Pancreas (tissue), 10 donors: ENCODE measurements around the gene METTL1. TPM values are rescaled to one million over a fixed set of nuclear protein-coding genes. Genes with fewer than 3 reads are reported as not detected.

Experiments used
- ATAC-seq, 4 donors: fragments of 200-7000 bp; cut with Tn5 transposase; one replicate each; pipeline versions ENCODE4 v1.8.0 to v1.9.1; 2020; ENCODE audit warnings: mild to moderate bottlenecking in 4 of 4, moderate library complexity in 4 of 4
- DNase-seq, 6 donors: peaks; one replicate each; pipeline ENCODE4 v3.0.0-alpha.2; 2020
- FAIRE-seq: peaks from 2 replicates; lab custom pipeline; 2012; peaks lifted over from hg19 to GRCh38; lab: Jason Lieb, UNC
- H3K27ac ChIP-seq, 4 donors: fragments of 200-600 bp; sonication (generic); 1 replicate in 3 of 4; 2 replicates in 1 of 4; pipeline versions ENCODE4 v1.5.0 to v1.8.0; 2020
- H3K27me3 ChIP-seq, 4 donors: fragments of 200-600 bp; one replicate each; pipeline ENCODE4 v1.8.0; 2021
- H3K36me3 ChIP-seq, 3 donors: fragments of 200-600 bp; sonication (generic) in 1 of 3; one replicate each; pipeline versions ENCODE4 v1.5.0 to v1.8.0; 2020 to 2021
- H3K4me1 ChIP-seq, 3 donors: fragments of 200-600 bp; one replicate each; pipeline ENCODE4 v1.8.0; 2021
- H3K4me3 ChIP-seq, 4 donors: fragments of 200-600 bp; sonication (generic) in 2 of 4; one replicate each; pipeline versions ENCODE4 v1.5.0 to v1.8.0; 2020 to 2021
- H3K9me3 ChIP-seq, 4 donors: fragments of 200-600 bp; one replicate each; pipeline ENCODE4 v1.8.0; 2021
- CTCF ChIP-seq, 4 donors: fragments of 200-600 bp; sonication (generic) in 3 of 4; IDR thresholded peaks; one replicate each; pipeline versions ENCODE4 v1.5.0 to v1.8.0; 2021; ENCODE audit warnings: antibody characterized with exemption in 4 of 4
- WGBS, 2 donors: extraction: QIAGEN DNeasy Blood & Tissue Kit; methylation state at CpG; one replicate each; pipeline ENCODE4 v1.1.7; 2013; 5-methylcytosine and 5-hydroxymethylcytosine counted together
- intact Hi-C, 3 donors: fragments of 100-400 bp; cut with DNase I; formaldehyde crosslinking; loops; one replicate each; pipeline versions ENCODE4 v1.11.1 to v1.14.2; 2022
- polyA plus RNA-seq, 2 donors: library from polyadenylated mRNA; stranded (reverse); fragments of 200-250 nt; gene quantifications; one replicate each; pipeline ENCODE4 v1.2.3, GENCODE V29; 2013
- total RNA-seq, 6 donors: library from RNA; stranded (reverse); fragmentation: NEBNext Ultra II Directional in 4 of 6; extraction: Animal tissue kit (Norgen Biotek cat#: 25700) in 4 of 6; gene quantifications; one replicate each; pipeline versions ENCODE4 v1.2.1 to v1.2.4, GENCODE V29; 2021 to 2023
- donor health status: healthy with polysubstance abuse.
- donor health status: DM: no; HTN: no; CAD: no; lungs with moderate emphysema.
- donor health status: DM: no; HTN: no; CAD: no.
- donor health status: control.
- donor health status: control.
- donor health status: Bipolar disorder and iron deficiency.
- donor health status: DM: yes; HTN: yes; CAD: no.
- donor health status: DM: no; HTN: no; CAD: no.
- donor health status: DM: no; HTN: no; CAD: no.
- donor health status: DM: yes; HTN: yes; CAD: no.

The METTL1 gene
- total and polyA plus RNA-seq, 8 donors: 11.5 to 55.9 (median 23.0) TPM

- Histone ChIP-seq H3K4me1 (no peaks in the 10 kb centered on the region), H3K36me3 (peaks cover 0 to 72% (median 10%) of the 10 kb centered on the region in 3 donors), H3K4me3 (no peak overlapping the region), H3K27me3 (no peaks in the 10 kb centered on the region), H3K27ac (no peak overlapping the region), H3K9me3 (no peaks in the 10 kb centered on the region)
- intact Hi-C loops: no loop called here
- ATAC-seq (no peak), FAIRE-seq (no peak), DNase-seq (no peak)
- no peak for TF ChIP-seq CTCF (IDR thresholded peaks at IDR 0.05)
- 100% methylated on average over 1 of the region's 1 CpG for WGBS, 2 donors
Measured at GRCh38 chr12:57796996-57797395, 25.1 kb upstream of the METTL1 start.

- intact Hi-C loops: no loop called here
- Histone ChIP-seq H3K9me3 (no peaks in the 10 kb centered on the region), H3K27ac (no peak overlapping the region), H3K36me3 (peaks cover 0 to 62% (median 10%) of the 10 kb centered on the region in 3 donors), H3K4me3 (no peak overlapping the region), H3K27me3 (no peaks in the 10 kb centered on the region), H3K4me1 (no peaks in the 10 kb centered on the region)
- DNase-seq (no peak), ATAC-seq (no peak), FAIRE-seq (no peak)
- 92 to 95% methylated on average over 6 of the region's 6 CpGs for WGBS, 2 donors
- TF ChIP-seq CTCF (IDR thresholded peaks at IDR 0.05): no peak
Measured at GRCh38 chr12:57795354-57795753, 23.4 kb upstream of the METTL1 start.

GRCh38 chr12:57793920-57794319 is 22.0 kb upstream of the METTL1 start:
- Histone ChIP-seq H3K4me1 (no peaks in the 10 kb centered on the region), H3K36me3 (peaks cover 0 to 60% (median 10%) of the 10 kb centered on the region in 3 donors), H3K4me3 (no peak overlapping the region), H3K9me3 (no peaks in the 10 kb centered on the region), H3K27ac (no peak overlapping the region), H3K27me3 (no peaks in the 10 kb centered on the region)
- no peak for FAIRE-seq
- ATAC-seq: peak in 1 of 4 donors; percentile 52
- no peak for DNase-seq
- intact Hi-C loops: no loop called here
- no peak for TF ChIP-seq CTCF (IDR thresholded peaks at IDR 0.05)
- WGBS, 2 donors: 21 to 37% methylated on average over 1 of the region's 1 CpG

GRCh38 chr12:57783861-57784260 is 12.0 kb upstream of the METTL1 start:
- H3K4me3 ChIP-seq: peak overlapping the region in 1 of 4 donors; percentile 88
- no peak overlapping the region for H3K27ac ChIP-seq
- 83 to 90% methylated on average over 11 of the region's 11 CpGs for WGBS, 2 donors
- FAIRE-seq: no peak
- peaks cover 3 to 36% (median 7%) of the 10 kb centered on the region in 3 donors for H3K36me3 ChIP-seq
- DNase-seq: no peak
- no peak for ATAC-seq
- no peak for TF ChIP-seq CTCF (IDR thresholded peaks at IDR 0.05)
- intact Hi-C loops: no loop called here
- H3K27me3 ChIP-seq: no peaks in the 10 kb centered on the region
- peaks cover 4 to 15% (median 14%) of the 10 kb centered on the region in 3 donors for H3K4me1 ChIP-seq
- no peaks in the 10 kb centered on the region for H3K9me3 ChIP-seq

GRCh38 chr12:57783466-57783801 is 11.5 kb upstream of the METTL1 start:
- 66 to 72% methylated on average over 12 of the region's 12 CpGs for WGBS, 2 donors
- intact Hi-C loops: no loop called here
- FAIRE-seq: no peak

More at GRCh38 chr12:57783466-57783801, 11.5 kb upstream of the METTL1 start:
- H3K27ac ChIP-seq: no peak overlapping the region
- H3K9me3 ChIP-seq: no peaks in the 10 kb centered on the region
- peak overlapping the region; percentile 58 to 91 (median 84) for H3K4me3 ChIP-seq
- DNase-seq: no peak
- no peaks in the 10 kb centered on the region for H3K27me3 ChIP-seq
- ATAC-seq: no peak
- H3K4me1 ChIP-seq: peaks cover 4 to 15% (median 14%) of the 10 kb centered on the region in 3 donors
- peaks cover 3 to 33% (median 7%) of the 10 kb centered on the region in 3 donors for H3K36me3 ChIP-seq
- no peak for TF ChIP-seq CTCF (IDR thresholded peaks at IDR 0.05)
